NCI-H774 (cell line): ENCODE data around the gene OASL.
"Not testable (repeated sequence)": the region's sequence is repeated elsewhere in the genome, so short reads cannot be mapped to it uniquely, and the experiment has no call there.

Experiments used
- DNase-seq: peaks from one replicate; lab custom pipeline; 2025; lab: John Stamatoyannopoulos, UW

The OASL gene

GRCh38 chr12:121038861-121039668 is at the start of gene OASL:
Gene OASL (minus strand): TSS chr12:121039246. CDS start chr12:121038971, 275 bp downstream.
- DNase-seq, result no peak

GRCh38 chr12:121088195-121088585 is 49.1 kb upstream of the OASL start:
- no peak for DNase-seq

GRCh38 chr12:121087467-121088194 is 48.6 kb upstream of the OASL start:
- DNase-seq, result no peak

- no peak for DNase-seq
Observed at GRCh38 chr12:121086781-121087295, 47.8 kb upstream of the OASL start.

GRCh38 chr12:121085506-121086353 is 46.7 kb upstream of the OASL start:
- no peak for DNase-seq

- DNase-seq, result no peak
Observed at GRCh38 chr12:121085069-121085468, 46.0 kb upstream of the OASL start.

GRCh38 chr12:121084229-121084628 is 45.2 kb upstream of the OASL start:
- DNase-seq, result no peak

GRCh38 chr12:121080909-121081308 is 41.9 kb upstream of the OASL start:
- no peak for DNase-seq

- DNase-seq, result no peak
Observed at GRCh38 chr12:121079736-121080272, 40.8 kb upstream of the OASL start.

- DNase-seq, result not testable (repeated sequence)
Observed at GRCh38 chr12:121077440-121077839, 38.4 kb upstream of the OASL start.

GRCh38 chr12:121075911-121076310 is 36.9 kb upstream of the OASL start:
- DNase-seq, result not testable (repeated sequence)

GRCh38 chr12:121072147-121072546 is 33.1 kb upstream of the OASL start:
- DNase-seq, result no peak

GRCh38 chr12:121069206-121069605 is 30.2 kb upstream of the OASL start:
- DNase-seq, result no peak

GRCh38 chr12:121065345-121065744 is 26.3 kb upstream of the OASL start:
- no peak for DNase-seq

- DNase-seq, result not testable (repeated sequence)
Observed at GRCh38 chr12:121064586-121064985, 25.5 kb upstream of the OASL start.

- no peak for DNase-seq
Observed at GRCh38 chr12:121064116-121064515, 25.1 kb upstream of the OASL start.

GRCh38 chr12:121062391-121063045 is 23.5 kb upstream of the OASL start:
- no peak for DNase-seq

- DNase-seq, result no peak
Observed at GRCh38 chr12:121061831-121062230, 22.8 kb upstream of the OASL start.

GRCh38 chr12:121060149-121061001 is 21.3 kb upstream of the OASL start:
- DNase-seq, result peak; percentile 38
